HCT116 (cell line): ENCODE data around the gene HOXD1. TPM values are rescaled to one million over a fixed set of nuclear protein-coding genes. Genes with fewer than 3 reads are reported as not detected.

Experiments used
- ATAC-seq: fragments of 200-7000 bp; cut with Tn5 transposase; 2 replicates; pipeline ENCODE4 v1.9.1; 2020; ENCODE audit warnings: mild to moderate bottlenecking, moderate library complexity
- BruUV-seq: library from RNA; stranded (reverse); fragments of 400-500 nt; replicated peaks from 2 replicates; lab custom pipeline; 2021; lab: Mats Ljungman, UMichigan
- CTCF ChIA-PET: fragments of 300-600 bp; sonication (Branson Sonifier 250); formaldehyde crosslinking; loops from one replicate; lab custom pipeline; 2021; ENCODE audit warnings: antibody characterized with exemption; lab: Charles Lee
- POLR2A ChIA-PET: fragments of 300-600, 350-600 bp; sonication (Branson Sonifier 250); formaldehyde crosslinking; loops from one replicate; lab custom pipeline; 2021; ENCODE audit warnings: antibody characterized with exemption; lab: Charles Lee
- RAD21 ChIA-PET, 2 experiments: fragments of 300-600 bp; sonication (Branson Sonifier 250); formaldehyde crosslinking; loops; one replicate each; lab custom pipeline; 2023; ENCODE audit warnings: low total read pairs in 2 of 2; ENCODE audit not compliant: uncharacterized antibody in 2 of 2, unreplicated experiment in 2 of 2, low non-redundant PET in 1 of 2; lab: Charles Lee
- DNase-seq: peaks from one replicate; pipeline ENCODE4 v3.0.0-alpha.2; 2010; ENCODE audit warnings: low read depth, low spot score
- H2AFZ ChIP-seq: fragments of 200-600 bp; shearing (Covaris generic), sonication (generic); 2 replicates; pipeline ENCODE4 v1.6.1; 2017; ENCODE audit warnings: low read depth, mixed run types, mixed read lengths, antibody characterized with exemption, low read length; ENCODE audit not compliant: poor library complexity, severe bottlenecking
- H3K27ac ChIP-seq: 2 replicates; pipeline ENCODE4 v1.5.1; 2012; ENCODE audit warnings: low read depth, low read length
- H3K27me3 ChIP-seq: fragments of 200-600 bp; sonication (generic); 2 replicates; pipeline ENCODE4 v1.6.1; 2016; ENCODE audit warnings: mixed run types, low read length, mixed read lengths; ENCODE audit not compliant: insufficient read depth
- H3K36me3 ChIP-seq, 2 experiments: fragments of 200-500 bp in 1 of 2; fragments of 200-600 bp in 1 of 2; sonication (Bioruptor generic) in 1 of 2; sonication (generic) in 1 of 2; 2 replicates each; pipeline versions ENCODE4 v1.5.1 to v1.6.1; 2014 to 2016; ENCODE audit warnings: low read length in 2 of 2, inconsistent platforms in 1 of 2, mixed read lengths in 1 of 2, mixed run types in 1 of 2; ENCODE audit not compliant: insufficient read depth in 2 of 2, control insufficient read depth in 1 of 2
- H3K4me1 ChIP-seq, 2 experiments: fragments of 200-600 bp in 1 of 2; sonication (generic) in 1 of 2; 2 replicates each; pipeline versions ENCODE4 v1.5.1 to v1.6.1; 2012 to 2017; ENCODE audit warnings: low read length in 2 of 2, inconsistent platforms in 1 of 2, mild to moderate bottlenecking in 1 of 2, mixed read lengths in 1 of 2, mixed run types in 1 of 2, moderate library complexity in 1 of 2; ENCODE audit not compliant: insufficient read depth in 2 of 2, control insufficient read depth in 1 of 2
- H3K4me2 ChIP-seq: fragments of 200-600 bp; sonication (generic); 2 replicates; pipeline ENCODE4 v1.6.1; 2017; ENCODE audit warnings: mixed run types, low read length, mixed read lengths
- H3K4me3 ChIP-seq, 2 experiments: fragments of 200-600 bp in 1 of 2; sonication (generic) in 1 of 2; replicated peaks in 1 of 2; 2 replicates each; pipeline ENCODE4 v1.5.1; 2011 to 2016; ENCODE audit warnings: low read length in 2 of 2, control low read depth in 1 of 2, low read depth in 1 of 2, mild to moderate bottlenecking in 1 of 2, mixed read lengths in 1 of 2, mixed run types in 1 of 2
- H3K79me2 ChIP-seq: fragments of 200-600 bp; sonication (generic); 2 replicates; pipeline ENCODE4 v1.6.1; 2017; ENCODE audit warnings: mild to moderate bottlenecking, mixed run types, low read length, moderate library complexity, mixed read lengths; ENCODE audit not compliant: insufficient read depth
- H3K9ac ChIP-seq: fragments of 200-600 bp; sonication (generic); 2 replicates; pipeline ENCODE4 v1.6.1; 2016; ENCODE audit warnings: low read length, mixed read lengths
- H3K9me2 ChIP-seq: fragments of 200-600 bp; sonication (generic), shearing (Covaris generic); 2 replicates; pipeline ENCODE4 v1.6.1; 2017; ENCODE audit warnings: mixed run types, mild to moderate bottlenecking, moderate library complexity; ENCODE audit not compliant: insufficient read depth
- H3K9me3 ChIP-seq, 2 experiments: fragments of 200-500 bp in 1 of 2; fragments of 200-600 bp in 1 of 2; sonication (Bioruptor generic) in 1 of 2; sonication (generic) in 1 of 2; 2 replicates each; pipeline ENCODE4 v1.6.1; 2014 to 2017; ENCODE audit warnings: low read length in 2 of 2, mixed read lengths in 2 of 2, inconsistent platforms in 1 of 2, low read depth in 1 of 2, mild to moderate bottlenecking in 1 of 2, mixed run types in 1 of 2, moderate library complexity in 1 of 2; ENCODE audit not compliant: control insufficient read depth in 1 of 2, insufficient read depth in 1 of 2
- H4K20me1 ChIP-seq: fragments of 200-600 bp; sonication (generic), shearing (Covaris generic); 2 replicates; pipeline ENCODE4 v1.6.1; 2017; ENCODE audit warnings: mixed run types, mild to moderate bottlenecking, moderate library complexity; ENCODE audit not compliant: insufficient read depth
- CBX3 ChIP-seq: IDR thresholded peaks from 2 replicates; pipeline ENCODE4 v1.6.1; 2012; ENCODE audit warnings: low read depth
- CEBPB ChIP-seq: IDR thresholded peaks from 2 replicates; pipeline ENCODE4 v1.6.1; 2012; ENCODE audit warnings: low read depth
- CTCF ChIP-seq, 3 experiments: fragments of 200-600 bp in 1 of 3; sonication (generic) in 1 of 3; IDR thresholded peaks in 2 of 3; conservative IDR thresholded peaks in 1 of 3; 2 replicates each; pipeline ENCODE4 v1.5.1; 2012 to 2017; ENCODE audit warnings: low read depth in 2 of 3, low read length in 2 of 3, antibody characterized with exemption in 1 of 3, borderline replicate concordance in 1 of 3, control low read depth in 1 of 3, mild to moderate bottlenecking in 1 of 3, mixed read lengths in 1 of 3, mixed run types in 1 of 3, moderate library complexity in 1 of 3; ENCODE audit not compliant: insufficient read depth in 1 of 3
- EGR1 ChIP-seq: IDR thresholded peaks from 2 replicates; pipeline ENCODE4 v1.6.1; 2012; ENCODE audit warnings: low read depth
- FOSL1 ChIP-seq: IDR thresholded peaks from 2 replicates; pipeline ENCODE4 v1.6.1; 2012; ENCODE audit warnings: low read depth
- MAX ChIP-seq: IDR thresholded peaks from 2 replicates; pipeline ENCODE4 v1.6.1; 2012
- REST ChIP-seq: IDR thresholded peaks from 2 replicates; pipeline ENCODE4 v1.6.1; 2012; ENCODE audit warnings: low read depth
- SP1 ChIP-seq: IDR thresholded peaks from 2 replicates; pipeline ENCODE4 v1.6.1; 2012; ENCODE audit warnings: low read depth
- SRF ChIP-seq: IDR thresholded peaks from 2 replicates; pipeline ENCODE4 v1.6.1; 2012; ENCODE audit warnings: low read depth
- TCF7L2 ChIP-seq: IDR thresholded peaks from 2 replicates; pipeline ENCODE4 v1.7.0; 2011; ENCODE audit warnings: borderline replicate concordance, inconsistent platforms; ENCODE audit not compliant: insufficient read depth, insufficient read length; ENCODE audit errors: extremely low read depth
- YY1 ChIP-seq: IDR thresholded peaks from 2 replicates; pipeline ENCODE4 v1.6.1; 2011; ENCODE audit warnings: low read length, low read depth, moderate library complexity, mild to moderate bottlenecking; ENCODE audit not compliant: insufficient replicate concordance; ENCODE audit errors: extremely low read depth
- ZFX ChIP-seq: fragments of 450-650 bp; IDR thresholded peaks from 2 replicates; pipeline ENCODE4 v1.6.1; 2017
- intact Hi-C: fragments of 100-400 bp; cut with micrococcal nuclease; formaldehyde crosslinking; loops from 2 replicates; pipeline ENCODE4 v1.10.0; 2022
- total RNA-seq: library from RNA; stranded (reverse); gene quantifications from one replicate; pipeline ENCODE4 v1.2.1, GENCODE V29; 2021; ENCODE audit not compliant: unreplicated experiment

Gene HOXD1
- total RNA-seq, 1 experiment from 2014 or later = not detected

- H3K36me3 ChIP-seq = no peaks in the 10 kb centered on the region
- no peak overlapping the region for H3K27ac ChIP-seq
- no peaks in the 10 kb centered on the region for H4K20me1 ChIP-seq
- DNase-seq = no peak
- CTCF ChIA-PET = no interaction called here
- H3K79me2 ChIP-seq = no peaks in the 10 kb centered on the region
- no peaks in the 10 kb centered on the region for H3K27me3 ChIP-seq
- intact Hi-C loops = no loop called here
- POLR2A ChIA-PET = no interaction called here
- ATAC-seq = no peak
- no peak overlapping the region for H3K4me3 ChIP-seq
- H2AFZ ChIP-seq = no peak overlapping the region
- no peaks in the 10 kb centered on the region for H3K9me2 ChIP-seq
- no peak overlapping the region for H3K4me2 ChIP-seq
- H3K9ac ChIP-seq = no peak overlapping the region
- RAD21 ChIA-PET = no interaction called here
- TF ChIP-seq MAX = no peak
- no peak for TF ChIP-seq ZFX
- no peak for TF ChIP-seq CEBPB
- TF ChIP-seq SP1 = no peak
- no peak for TF ChIP-seq SRF
- no peak for TF ChIP-seq CBX3
- TF ChIP-seq FOSL1 = no peak
- no peak for TF ChIP-seq YY1
- H3K9me3 ChIP-seq = no peaks in the 10 kb centered on the region
- H3K4me1 ChIP-seq = no peaks in the 10 kb centered on the region
- BruUV-seq = no TSS peak
Observed at GRCh38 chr2:176149481-176149938, 39.0 kb upstream of the HOXD1 start.

GRCh38 chr2:176149939-176150583, 38.4 kb upstream of the HOXD1 start:
- Histone ChIP-seq H3K9ac (no peak overlapping the region), H3K9me2 (no peaks in the 10 kb centered on the region), H3K79me2 (no peaks in the 10 kb centered on the region), H3K4me1 (no peaks in the 10 kb centered on the region), H2AFZ (no peak overlapping the region), H3K36me3 (no peaks in the 10 kb centered on the region), H3K4me3 (no peak overlapping the region), H3K9me3 (no peaks in the 10 kb centered on the region), H4K20me1 (no peaks in the 10 kb centered on the region), H3K4me2 (no peak overlapping the region), H3K27ac (no peak overlapping the region), H3K27me3 (no peaks in the 10 kb centered on the region)
- ChIA-PET RAD21 (no interaction called here), CTCF (no interaction called here), POLR2A (no interaction called here)
- ATAC-seq (no peak), DNase-seq (no peak)
- BruUV-seq = no TSS peak
- intact Hi-C loops = no loop called here
- TF ChIP-seq CTCF (IDR thresholded peaks at IDR 0.05 in 2 of 3, conservative IDR thresholded peaks at IDR 0.05 in 1 of 3; ENCODE audit: borderline replicate concordance in 1 of 3, insufficient read depth in 1 of 3, low read depth in 2 of 3, low read length in 2 of 3) = no peak
- TF ChIP-seq CBX3 = no peak
- TF ChIP-seq EGR1 = no peak
- TF ChIP-seq TCF7L2 = no peak
- TF ChIP-seq REST = no peak
